Activated CD4-positive, alpha-beta T cell treated with anti-CD3 and anti-CD28 coated beads, Interleukin-2, amount 10 ng/mL, durations not matched to agents 7 days and 5 days (primary cell): ENCODE data around the gene MXD1. TPM values are rescaled to one million over a fixed set of nuclear protein-coding genes. Genes with fewer than 3 reads are reported as not detected.

ENCODE experiments used
- CTCF ChIA-PET: fragments of 350-600 bp; sonication (Branson Sonifier 250); formaldehyde crosslinking; loops from one replicate; lab custom pipeline; 2021; ENCODE audit warnings: antibody characterized with exemption; lab: Charles Lee
- POLR2A ChIA-PET: fragments of 350-600 bp; sonication (Branson Sonifier 250); formaldehyde crosslinking; loops from one replicate; lab custom pipeline; 2021; ENCODE audit warnings: antibody characterized with exemption; lab: Charles Lee
- DNase-seq: peaks from one replicate; pipeline ENCODE4 v3.0.0-alpha.2; 2020
- H3K27ac Mint-ChIP-seq: one replicate; pipeline ENCODE4 v1.8.0; 2021; ENCODE audit warnings: mild to moderate bottlenecking, moderate library complexity, mixed read lengths
- H3K27me3 Mint-ChIP-seq: one replicate; pipeline ENCODE4 v1.8.0; 2021; ENCODE audit warnings: mixed read lengths
- H3K36me3 Mint-ChIP-seq: one replicate; pipeline ENCODE4 v1.8.0; 2021; ENCODE audit warnings: low read depth, mixed read lengths
- H3K4me1 Mint-ChIP-seq: one replicate; pipeline ENCODE4 v1.8.0; 2021; ENCODE audit warnings: mixed read lengths
- H3K4me3 Mint-ChIP-seq: one replicate; pipeline ENCODE4 v1.8.0; 2021; ENCODE audit warnings: mild to moderate bottlenecking, moderate library complexity, mixed read lengths
- H3K9me3 Mint-ChIP-seq: one replicate; pipeline ENCODE4 v1.8.0; 2021; ENCODE audit warnings: mixed read lengths
- total RNA-seq, 2 experiments: library from RNA; stranded (reverse); gene quantifications; one replicate each; pipeline ENCODE4 v1.2.3, GENCODE V29; 2021

MXD1 gene
- total RNA-seq, 2 experiments from 2014 or later = 17.0 to 19.1 TPM

DNA sequence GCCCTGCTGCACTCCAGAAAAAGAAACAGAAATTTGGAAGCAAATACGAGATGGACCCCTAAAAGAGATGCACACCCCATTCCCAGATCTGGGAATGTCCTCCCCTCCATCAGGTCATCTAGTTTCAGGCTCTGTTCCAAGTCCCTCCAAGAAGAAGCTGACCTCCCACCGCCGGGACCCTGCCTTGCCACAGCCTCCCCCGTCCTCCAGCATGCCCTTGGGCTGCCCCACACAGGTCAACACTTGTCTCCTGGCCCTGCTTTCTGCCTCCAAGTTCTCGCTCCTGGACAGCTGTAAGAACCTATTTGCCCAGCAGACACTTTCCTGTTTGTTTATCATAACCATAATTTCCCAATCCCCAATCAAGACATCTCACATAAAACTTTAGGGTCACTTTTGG is 44.5 kb downstream of the MXD1 start:
- Mint-ChIP-seq H3K4me3 (no peak overlapping the region), H3K4me1 (peaks cover 7% of the 10 kb centered on the region), H3K27ac (no peak overlapping the region), H3K36me3 (no peaks in the 10 kb centered on the region), H3K9me3 (no peaks in the 10 kb centered on the region), H3K27me3 (peaks cover 25% of the 10 kb centered on the region)
- no peak for DNase-seq
- ChIA-PET POLR2A (no interaction called here), CTCF (interaction anchor here (1.0 to 1.4 kb wide), 2 partner anchors 11 to 14 kb away, joined by 3 read pairs; no protein-coding TSS in a partner anchor)

GRCh38 chr2:69960821-69961220 is 45.9 kb downstream of the MXD1 start:
- CTCF ChIA-PET = interaction anchor here (0.5 to 1.2 kb wide), 2 partner anchors 61 to 379 kb away, joined by 3 read pairs; no protein-coding TSS in a partner anchor
- H3K4me1 Mint-ChIP-seq = peaks cover 11% of the 10 kb centered on the region
- no peak overlapping the region for H3K4me3 Mint-ChIP-seq
- no peaks in the 10 kb centered on the region for H3K9me3 Mint-ChIP-seq
- POLR2A ChIA-PET = no interaction called here
- no peak for DNase-seq
- no peaks in the 10 kb centered on the region for H3K36me3 Mint-ChIP-seq
- H3K27me3 Mint-ChIP-seq = peaks cover 25% of the 10 kb centered on the region
- no peak overlapping the region for H3K27ac Mint-ChIP-seq

DNA sequence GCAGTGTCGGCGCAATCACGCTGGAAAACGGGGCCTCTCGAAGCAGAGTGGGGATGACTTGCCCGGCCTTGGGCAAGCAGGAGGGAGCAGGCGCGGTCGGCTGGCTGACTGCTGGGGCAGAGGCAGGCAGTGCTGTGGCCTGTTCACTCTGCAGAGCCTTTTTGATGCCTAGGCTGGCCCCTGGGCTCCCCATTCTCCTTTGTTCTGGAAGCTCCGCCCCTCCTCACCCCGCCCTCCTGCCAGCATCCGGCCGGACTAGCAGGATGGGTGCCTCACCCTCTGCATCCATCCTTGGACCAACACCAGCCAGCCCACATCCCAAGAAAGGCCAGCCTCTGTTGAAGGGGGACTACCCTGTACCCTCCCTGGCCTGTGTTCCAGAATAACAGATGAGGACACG is 46.6 kb downstream of the MXD1 start, which contains the start of gene ASPRV1:
ASPRV1 (minus strand) TSS at position 136 of the 400 bp plus-strand sequence. CDS start 195 bp downstream, outside the sequence.
- DNase-seq = no peak
- H3K4me3 Mint-ChIP-seq = no peak within 1 kb of the TSS

GRCh38 chr2:69962986-69963730 is 48.2 kb downstream of the MXD1 start:
- Mint-ChIP-seq H3K27me3 (peaks cover 4% of the 10 kb centered on the region), H3K27ac (no peak overlapping the region), H3K4me3 (no peak overlapping the region), H3K9me3 (no peaks in the 10 kb centered on the region), H3K4me1 (peaks cover 4% of the 10 kb centered on the region), H3K36me3 (no peaks in the 10 kb centered on the region)
- ChIA-PET POLR2A (no interaction called here), CTCF (interaction anchor here (1.0 to 1.3 kb wide), 2 partner anchors 15 to 17 kb away, joined by 3 read pairs; no protein-coding TSS in a partner anchor)
- no peak for DNase-seq

More for the DNA sequence above, 46.6 kb downstream of the MXD1 start, which contains the start of gene ASPRV1:
- Mint-ChIP-seq H3K9me3 (no peaks in the 10 kb centered on the region), H3K36me3 (no peaks in the 10 kb centered on the region), H3K4me1 (peaks cover 11% of the 10 kb centered on the region), H3K27me3 (peaks cover 21% of the 10 kb centered on the region), H3K27ac (no peak within 1 kb of the TSS)
- ChIA-PET CTCF (interaction anchor here (1.2 kb wide), 1 partner anchor 60 kb away, joined by 3 read pairs; no protein-coding TSS in a partner anchor), POLR2A (no interaction called here)

DNA sequence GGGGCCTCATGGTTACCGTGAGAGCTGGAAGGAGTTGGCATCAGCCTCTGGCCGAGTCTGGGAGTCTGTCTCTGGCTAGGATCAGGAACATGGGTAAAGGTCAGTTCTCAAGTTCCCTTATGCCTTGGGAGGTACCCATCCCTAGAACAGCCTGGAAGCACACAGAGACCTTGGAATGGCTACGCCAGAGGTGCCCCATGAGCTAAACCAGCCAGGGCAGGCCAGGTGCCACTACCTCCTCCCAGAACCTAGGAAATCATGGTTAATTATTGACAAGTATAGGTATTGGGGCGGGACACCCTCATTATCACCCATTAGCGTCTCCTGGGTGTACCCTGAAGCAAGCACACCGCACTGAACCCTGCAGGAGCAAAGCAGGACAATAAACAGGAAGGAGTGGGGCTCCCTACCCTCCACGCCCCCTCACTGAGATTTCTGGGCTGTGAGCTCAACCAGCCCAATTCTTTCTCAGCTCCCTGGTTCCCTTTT is 49.5 kb downstream of the MXD1 start:
- no peaks in the 10 kb centered on the region for H3K36me3 Mint-ChIP-seq
- CTCF ChIA-PET = interaction anchor here (0.6 to 1.0 kb wide), 3 partner anchors 11 to 36 kb away, joined by 3 to 4 read pairs (median 3); no protein-coding TSS in a partner anchor
- POLR2A ChIA-PET = interaction anchor here (0.7 kb wide), 1 partner anchor 273 kb away, joined by 4 read pairs; no protein-coding TSS in a partner anchor
- no peak overlapping the region for H3K4me3 Mint-ChIP-seq
- no peaks in the 10 kb centered on the region for H3K9me3 Mint-ChIP-seq
- DNase-seq = no peak
- peaks cover 4% of the 10 kb centered on the region for H3K4me1 Mint-ChIP-seq
- no peak overlapping the region for H3K27ac Mint-ChIP-seq
- peaks cover 3% of the 10 kb centered on the region for H3K27me3 Mint-ChIP-seq

- no peaks in the 10 kb centered on the region for H3K27me3 Mint-ChIP-seq
- no peaks in the 10 kb centered on the region for H3K36me3 Mint-ChIP-seq
- no peak overlapping the region for H3K27ac Mint-ChIP-seq
- no peak for DNase-seq
- no peak overlapping the region for H3K4me3 Mint-ChIP-seq
- peaks cover 4% of the 10 kb centered on the region for H3K4me1 Mint-ChIP-seq
- no peaks in the 10 kb centered on the region for H3K9me3 Mint-ChIP-seq
- CTCF ChIA-PET = no interaction called here
- POLR2A ChIA-PET = no interaction called here
These were observed 51.0 kb downstream of the MXD1 start for GRCh38 chr2:69965756-69966445.

DNA sequence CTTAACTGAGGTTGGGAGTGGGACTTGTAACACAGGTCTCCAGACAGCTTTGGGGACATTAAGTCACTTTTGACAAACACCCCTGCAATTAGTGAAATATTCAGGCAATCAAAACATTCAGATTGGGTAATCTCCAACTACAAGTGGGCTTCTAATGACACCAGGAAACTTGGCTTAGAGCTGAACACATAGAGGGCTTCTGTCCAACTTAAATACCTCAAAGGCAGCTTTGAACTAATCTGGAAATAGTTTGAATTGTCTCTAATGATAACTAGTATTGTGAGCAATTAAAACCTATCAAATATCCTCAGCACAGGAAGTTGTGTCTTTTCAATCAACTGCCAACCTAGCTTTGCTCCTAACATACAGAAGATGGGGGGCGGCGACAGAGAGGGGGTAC is 51.6 kb downstream of the MXD1 start:
- ChIA-PET CTCF (no interaction called here), POLR2A (no interaction called here)
- Mint-ChIP-seq H3K4me1 (peaks cover 4% of the 10 kb centered on the region), H3K4me3 (no peak overlapping the region), H3K27ac (no peak overlapping the region), H3K36me3 (no peaks in the 10 kb centered on the region), H3K9me3 (no peaks in the 10 kb centered on the region), H3K27me3 (no peaks in the 10 kb centered on the region)
- DNase-seq = no peak

- POLR2A ChIA-PET = no interaction called here
These were observed 53.7 kb downstream of the MXD1 start for GRCh38 chr2:69968609-69969008.

DNA sequence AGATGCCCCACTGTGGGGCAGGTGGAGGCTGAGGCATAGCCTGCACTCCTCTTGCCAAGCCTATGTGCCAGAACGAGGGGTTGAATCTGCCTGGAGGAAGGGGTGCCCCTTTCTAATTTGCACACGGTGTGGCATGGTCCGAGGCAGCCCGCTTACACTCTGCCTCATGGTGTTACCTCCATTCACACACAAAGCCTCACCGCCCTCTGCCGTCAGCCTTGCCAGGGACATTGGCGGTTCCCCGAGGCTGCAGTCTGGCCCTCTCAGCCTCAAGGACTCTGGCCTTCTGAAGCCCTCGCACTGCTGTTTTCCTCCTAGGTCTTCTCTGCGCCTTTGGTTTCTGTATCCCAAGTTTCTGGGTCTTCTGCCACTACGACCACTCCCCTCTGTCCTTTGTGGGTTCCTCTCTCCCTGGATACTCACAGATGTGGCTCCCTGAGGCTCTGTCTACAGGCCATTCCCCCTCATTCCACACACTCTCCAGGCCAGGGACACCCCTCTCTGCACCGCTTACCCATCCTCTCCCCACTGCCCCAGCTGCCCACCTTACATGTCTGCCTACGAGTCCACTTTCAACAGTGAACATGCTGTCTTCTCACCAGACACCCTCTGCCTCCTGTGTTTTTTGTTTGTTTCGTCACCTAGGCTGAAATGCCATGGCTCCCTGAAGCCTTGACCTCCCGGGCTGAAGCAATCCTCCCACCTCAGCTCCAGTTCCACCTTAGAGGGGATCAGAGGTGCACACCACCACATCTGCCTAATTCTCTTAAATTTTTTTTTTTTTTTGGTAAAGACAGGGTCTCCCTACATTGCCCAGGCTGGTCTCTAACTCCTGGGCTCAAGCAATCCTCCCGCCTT is 54.4 kb downstream of the MXD1 start:
- ChIA-PET POLR2A (no interaction called here), CTCF (interaction anchor here (1.1 kb wide), 1 partner anchor 11 kb away, joined by 4 read pairs; no protein-coding TSS in a partner anchor)
- DNase-seq = no peak
- H3K9me3 Mint-ChIP-seq = no peaks in the 10 kb centered on the region
- H3K27ac Mint-ChIP-seq = no peak overlapping the region
- no peaks in the 10 kb centered on the region for H3K36me3 Mint-ChIP-seq
- no peak overlapping the region for H3K4me3 Mint-ChIP-seq
- peaks cover 2% of the 10 kb centered on the region for H3K27me3 Mint-ChIP-seq
- H3K4me1 Mint-ChIP-seq = peaks cover 8% of the 10 kb centered on the region

More at GRCh38 chr2:69968609-69969008, 53.7 kb downstream of the MXD1 start:
- CTCF ChIA-PET = interaction anchor here (1.2 kb wide), 1 partner anchor 11 kb away, joined by 3 read pairs; no protein-coding TSS in a partner anchor
- H3K36me3 Mint-ChIP-seq = no peaks in the 10 kb centered on the region
- peaks cover 2% of the 10 kb centered on the region for H3K27me3 Mint-ChIP-seq
- DNase-seq = no peak
- H3K4me3 Mint-ChIP-seq = no peak overlapping the region
- no peak overlapping the region for H3K27ac Mint-ChIP-seq
- no peaks in the 10 kb centered on the region for H3K9me3 Mint-ChIP-seq
- peaks cover 8% of the 10 kb centered on the region for H3K4me1 Mint-ChIP-seq

DNA sequence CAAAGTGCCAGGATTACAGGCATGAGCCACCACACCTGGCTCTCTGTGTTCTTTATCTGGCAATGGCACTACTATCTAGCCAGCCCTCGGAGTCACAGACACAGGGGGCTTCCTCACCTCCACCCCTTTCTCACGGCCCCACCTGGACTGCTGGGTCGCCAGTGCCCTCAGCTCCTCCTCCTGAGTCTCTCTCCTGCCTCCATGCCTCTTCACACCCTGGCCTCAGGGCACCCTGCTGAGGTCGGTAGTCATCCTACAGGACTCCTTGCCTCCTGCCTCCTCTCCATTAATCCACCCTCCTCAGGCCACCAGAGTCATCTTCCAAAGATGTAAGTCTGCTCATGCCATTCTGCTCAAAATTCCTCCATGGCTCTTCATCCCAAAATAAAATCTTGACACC is 55.1 kb downstream of the MXD1 start:
- peaks cover 2% of the 10 kb centered on the region for H3K27me3 Mint-ChIP-seq
- no peak overlapping the region for H3K27ac Mint-ChIP-seq
- peaks cover 4% of the 10 kb centered on the region for H3K4me1 Mint-ChIP-seq
- no peak overlapping the region for H3K4me3 Mint-ChIP-seq
- POLR2A ChIA-PET = no interaction called here
- CTCF ChIA-PET = interaction anchor here (1.1 kb wide), 1 partner anchor 11 kb away, joined by 4 read pairs; no protein-coding TSS in a partner anchor
- no peak for DNase-seq
- H3K9me3 Mint-ChIP-seq = no peaks in the 10 kb centered on the region
- H3K36me3 Mint-ChIP-seq = no peaks in the 10 kb centered on the region

GRCh38 chr2:69972822-69973221 is 57.9 kb downstream of the MXD1 start:
- no peak for DNase-seq
- H3K9me3 Mint-ChIP-seq = no peaks in the 10 kb centered on the region
- H3K27ac Mint-ChIP-seq = no peak overlapping the region
- ChIA-PET POLR2A (no interaction called here), CTCF (interaction anchor here (1.3 kb wide), 1 partner anchor 20 kb away, joined by 3 read pairs; no protein-coding TSS in a partner anchor)
- H3K36me3 Mint-ChIP-seq = no peaks in the 10 kb centered on the region
- no peak overlapping the region for H3K4me3 Mint-ChIP-seq
- peaks cover 19% of the 10 kb centered on the region for H3K4me1 Mint-ChIP-seq
- peaks cover 2% of the 10 kb centered on the region for H3K27me3 Mint-ChIP-seq

GRCh38 chr2:69973335-69973735 is 58.4 kb downstream of the MXD1 start:
- no peak overlapping the region for H3K27ac Mint-ChIP-seq
- H3K9me3 Mint-ChIP-seq = no peaks in the 10 kb centered on the region
- no peak overlapping the region for H3K4me3 Mint-ChIP-seq
- no peak for DNase-seq
- POLR2A ChIA-PET = no interaction called here
- H3K27me3 Mint-ChIP-seq = peaks cover 2% of the 10 kb centered on the region
- CTCF ChIA-PET = interaction anchor here (1.3 kb wide), 1 partner anchor 21 kb away, joined by 3 read pairs; no protein-coding TSS in a partner anchor
- H3K4me1 Mint-ChIP-seq = peaks cover 19% of the 10 kb centered on the region
- no peaks in the 10 kb centered on the region for H3K36me3 Mint-ChIP-seq
